BJ (cell line): ENCODE data around the gene MYOM1. TPM values are rescaled to one million over a fixed set of nuclear protein-coding genes. Genes with fewer than 3 reads are reported as not detected.

Source experiments
- CTCF ChIA-PET: fragments of 350-600 bp; formaldehyde crosslinking; extraction: SDS; loops from one replicate; lab custom pipeline; 2021; ENCODE audit warnings: antibody characterized with exemption, inconsistent platforms; lab: Yijun Ruan, JAX
- POLR2A ChIA-PET: fragments of 300-600 bp; sonication (Branson Sonifier 250); formaldehyde crosslinking; extraction: SDS; loops from one replicate; lab custom pipeline; 2021; ENCODE audit warnings: antibody characterized with exemption; lab: Charles Lee
- DNase-seq: peaks from one replicate; pipeline ENCODE4 v3.0.0-alpha.2; 2011; ENCODE audit warnings: low read depth
- H3K27me3 ChIP-seq: 2 replicates; pipeline ENCODE4 v1.6.0; 2011; ENCODE audit warnings: low read length; ENCODE audit not compliant: control insufficient read depth, insufficient read depth
- H3K36me3 ChIP-seq: 2 replicates; pipeline ENCODE4 v1.5.1; 2011; ENCODE audit warnings: low read length; ENCODE audit not compliant: control insufficient read depth, insufficient read depth
- H3K4me3 ChIP-seq: 2 replicates; pipeline ENCODE4 v1.5.1; 2011; ENCODE audit warnings: low read depth, mild to moderate bottlenecking, control low read depth, low read length
- polyA plus RNA-seq: library from polyadenylated mRNA; depleted of rRNA; stranded (reverse); fragments of >200 nt; gene quantifications from 2 replicates; pipeline ENCODE4 v1.2.3, GENCODE V29; 2011
- TF ChIP-seq, protein P1 (sequence below): IDR thresholded peaks from 2 replicates; pipeline ENCODE4 v1.5.1; 2011; ENCODE audit warnings: low read depth, mild to moderate bottlenecking, control low read depth, inconsistent platforms, low read length, moderate library complexity; ENCODE audit not compliant: insufficient read depth

MYOM1 gene
- polyA plus RNA-seq, 1 experiment = 0.48 TPM

DNA sequence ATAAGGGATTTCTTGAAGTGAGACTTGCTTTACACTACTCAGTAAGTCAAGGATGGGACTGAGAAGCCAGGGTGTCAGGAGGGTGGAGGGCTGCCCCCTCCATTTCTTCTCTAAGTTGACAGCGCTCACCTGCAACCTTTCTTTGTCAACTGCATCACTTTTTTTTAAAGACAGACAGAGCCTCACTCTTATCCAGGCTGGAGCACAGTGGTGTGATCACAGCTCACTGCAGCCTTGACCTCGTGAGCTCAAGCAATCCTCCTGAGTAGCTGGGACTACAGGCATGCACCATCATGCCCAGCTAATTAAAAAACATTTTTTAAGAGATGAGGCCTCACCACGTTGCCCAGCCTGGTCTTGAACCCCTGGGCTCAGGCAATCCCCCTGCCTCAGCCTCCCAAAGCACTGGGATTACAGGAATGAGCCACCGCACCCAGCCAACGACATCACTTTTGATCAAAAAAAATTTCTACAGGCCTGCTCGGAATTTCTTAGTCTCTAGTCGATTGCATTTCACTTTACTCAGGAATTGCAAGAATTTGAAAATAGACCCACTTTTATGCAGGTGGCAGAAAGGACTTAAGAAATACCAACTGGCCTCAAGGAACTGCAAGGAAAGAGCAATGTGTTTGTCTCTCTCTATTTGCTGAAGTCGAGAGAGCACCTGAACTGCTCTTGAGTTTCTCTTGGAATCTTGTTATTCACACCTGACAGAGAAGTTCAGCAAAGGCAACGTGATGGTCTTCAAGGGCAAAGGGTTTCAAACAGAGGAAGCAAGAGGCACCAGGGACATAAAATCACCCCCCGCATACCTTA, 101.4 kb downstream of the MYOM1 start:
- ChIA-PET CTCF (interaction anchor here (0.9 to 3.1 kb wide), 2 partner anchors 10 to 11 kb away, joined by 4 to 29 read pairs; no protein-coding TSS in a partner anchor), POLR2A (no interaction called here)
- H3K4me3 ChIP-seq = no peak overlapping the region
- no peak for DNase-seq
- no peaks in the 10 kb centered on the region for H3K36me3 ChIP-seq
- H3K27me3 ChIP-seq = no peaks in the 10 kb centered on the region
- TF ChIP-seq, protein P1, sequence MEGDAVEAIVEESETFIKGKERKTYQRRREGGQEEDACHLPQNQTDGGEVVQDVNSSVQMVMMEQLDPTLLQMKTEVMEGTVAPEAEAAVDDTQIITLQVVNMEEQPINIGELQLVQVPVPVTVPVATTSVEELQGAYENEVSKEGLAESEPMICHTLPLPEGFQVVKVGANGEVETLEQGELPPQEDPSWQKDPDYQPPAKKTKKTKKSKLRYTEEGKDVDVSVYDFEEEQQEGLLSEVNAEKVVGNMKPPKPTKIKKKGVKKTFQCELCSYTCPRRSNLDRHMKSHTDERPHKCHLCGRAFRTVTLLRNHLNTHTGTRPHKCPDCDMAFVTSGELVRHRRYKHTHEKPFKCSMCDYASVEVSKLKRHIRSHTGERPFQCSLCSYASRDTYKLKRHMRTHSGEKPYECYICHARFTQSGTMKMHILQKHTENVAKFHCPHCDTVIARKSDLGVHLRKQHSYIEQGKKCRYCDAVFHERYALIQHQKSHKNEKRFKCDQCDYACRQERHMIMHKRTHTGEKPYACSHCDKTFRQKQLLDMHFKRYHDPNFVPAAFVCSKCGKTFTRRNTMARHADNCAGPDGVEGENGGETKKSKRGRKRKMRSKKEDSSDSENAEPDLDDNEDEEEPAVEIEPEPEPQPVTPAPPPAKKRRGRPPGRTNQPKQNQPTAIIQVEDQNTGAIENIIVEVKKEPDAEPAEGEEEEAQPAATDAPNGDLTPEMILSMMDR = no peak

GRCh38 chr18:3117493-3118192, 102.1 kb downstream of the MYOM1 start:
- H3K36me3 ChIP-seq = no peaks in the 10 kb centered on the region
- no peak for DNase-seq
- H3K27me3 ChIP-seq = no peaks in the 10 kb centered on the region
- ChIA-PET POLR2A (no interaction called here), CTCF (interaction anchor here (1.4 to 3.1 kb wide), 2 partner anchors 11 to 184 kb away, joined by 5 to 29 read pairs; no protein-coding TSS in a partner anchor)
- no peak overlapping the region for H3K4me3 ChIP-seq
- TF ChIP-seq, protein P1 = no peak

- Histone ChIP-seq H3K4me3 (no peak overlapping the region), H3K36me3 (no peaks in the 10 kb centered on the region), H3K27me3 (no peaks in the 10 kb centered on the region)
- ChIA-PET POLR2A (no interaction called here), CTCF (interaction anchor here (3.1 kb wide), 1 partner anchor 13 kb away, joined by 29 read pairs; no protein-coding TSS in a partner anchor)
- TF ChIP-seq, protein P1 = no peak
- no peak for DNase-seq
Measured at GRCh38 chr18:3115447-3116030, 104.2 kb downstream of the MYOM1 start.

GRCh38 chr18:3114451-3114850, 105.3 kb downstream of the MYOM1 start:
- no peak for DNase-seq
- CTCF ChIA-PET = no interaction called here

More at GRCh38 chr18:3114451-3114850, 105.3 kb downstream of the MYOM1 start:
- TF ChIP-seq, protein P1 = no peak
- H3K4me3 ChIP-seq = no peak overlapping the region
- no peaks in the 10 kb centered on the region for H3K36me3 ChIP-seq
- POLR2A ChIA-PET = no interaction called here
- H3K27me3 ChIP-seq = no peaks in the 10 kb centered on the region
